IPS-NIHi7 (cell line): ENCODE data around the gene RBFOX2.

ENCODE experiments used
- DNase-seq: peaks from one replicate; pipeline ENCODE4 v3.0.0; 2012; ENCODE audit warnings: mixed read lengths; ENCODE audit errors: extremely low spot score

The RBFOX2 gene

DNA sequence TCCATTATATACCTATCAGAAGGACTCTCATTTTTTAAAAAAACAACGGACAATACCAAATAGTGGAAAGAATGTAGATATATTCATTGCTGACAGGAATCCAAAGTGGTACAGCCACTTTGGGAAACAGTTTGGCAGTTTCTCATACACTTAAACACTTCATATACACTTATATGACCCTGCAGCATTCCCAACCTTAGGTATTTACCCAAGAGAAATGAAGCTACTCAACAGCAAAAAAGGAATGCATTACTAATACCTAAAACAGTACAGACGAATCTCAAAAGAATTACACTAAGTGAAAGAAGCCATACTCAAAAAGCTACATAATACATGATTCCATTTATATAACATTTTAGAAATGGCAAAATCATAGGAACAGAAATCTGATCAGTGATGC is 51.5 kb downstream of the RBFOX2 start:
- DNase-seq, result no peak

DNA sequence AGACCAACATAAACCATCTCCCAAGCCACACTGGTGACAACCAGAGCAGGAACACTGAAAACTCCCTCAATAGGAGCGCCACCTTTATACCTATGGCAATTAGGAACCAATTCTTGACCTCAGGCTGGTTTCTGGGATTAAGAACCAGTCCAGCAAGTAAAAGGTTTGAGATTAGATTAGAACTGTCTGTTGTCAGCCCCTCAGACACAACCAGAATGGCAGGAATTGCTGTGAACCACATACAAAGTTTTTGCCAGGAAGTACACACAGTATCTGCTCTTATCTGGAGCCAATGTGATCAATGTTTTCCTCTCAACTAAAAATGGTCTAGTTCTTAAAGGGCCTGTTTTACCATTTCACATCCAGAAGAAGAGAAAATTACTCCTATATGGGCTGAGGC is 55.2 kb downstream of the RBFOX2 start:
- no peak for DNase-seq

DNA sequence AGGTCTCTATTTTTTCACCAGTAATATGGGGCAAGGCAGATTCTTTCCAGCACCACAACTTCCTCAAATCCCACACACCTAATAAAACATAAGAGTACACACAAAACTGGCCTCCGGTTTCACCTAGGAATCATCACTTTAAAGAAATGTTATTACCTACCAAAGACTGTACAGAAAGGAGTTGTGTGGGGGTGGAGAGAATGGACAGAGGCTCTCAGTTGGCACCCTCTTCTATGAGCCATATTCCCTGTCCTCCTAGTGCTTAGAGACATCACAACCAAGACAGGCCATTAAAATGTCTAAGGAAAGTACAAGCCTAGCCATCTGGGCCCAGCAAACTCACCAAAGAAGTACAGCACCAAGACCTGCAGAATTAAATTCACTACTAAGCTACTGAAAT is 56.1 kb downstream of the RBFOX2 start:
- no peak for DNase-seq

DNA sequence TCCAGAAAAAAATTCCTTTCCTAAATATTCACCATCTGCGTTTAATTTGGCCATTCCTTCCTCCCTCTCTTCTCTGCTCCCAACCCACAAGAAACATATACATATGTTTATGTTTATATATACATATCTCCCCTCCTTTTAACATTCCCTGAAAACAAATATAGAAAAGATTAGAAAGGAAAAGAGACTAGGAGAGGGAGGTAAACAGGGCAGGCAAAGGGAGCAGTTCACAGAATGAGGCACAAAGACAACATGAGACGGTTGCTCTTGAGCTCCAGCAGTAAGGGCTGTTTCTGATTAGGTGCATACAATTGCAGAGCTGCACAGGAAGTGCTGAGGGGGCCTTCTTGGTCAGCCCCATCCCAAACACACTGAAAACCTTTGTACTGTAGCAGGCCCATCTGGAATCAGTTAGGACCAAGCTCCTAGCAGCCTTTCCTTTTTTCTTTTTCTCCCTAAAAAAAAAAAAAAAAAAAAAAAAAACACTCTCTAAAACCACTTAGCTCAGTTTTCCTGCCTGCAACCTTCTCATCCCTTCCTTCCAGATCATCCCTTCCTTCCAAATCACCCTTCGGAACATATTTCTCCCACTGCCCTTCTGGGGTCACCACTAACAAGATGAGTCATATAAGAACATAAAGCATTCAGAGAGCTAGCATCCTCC is 57.0 kb downstream of the RBFOX2 start:
- DNase-seq, result no peak

DNA sequence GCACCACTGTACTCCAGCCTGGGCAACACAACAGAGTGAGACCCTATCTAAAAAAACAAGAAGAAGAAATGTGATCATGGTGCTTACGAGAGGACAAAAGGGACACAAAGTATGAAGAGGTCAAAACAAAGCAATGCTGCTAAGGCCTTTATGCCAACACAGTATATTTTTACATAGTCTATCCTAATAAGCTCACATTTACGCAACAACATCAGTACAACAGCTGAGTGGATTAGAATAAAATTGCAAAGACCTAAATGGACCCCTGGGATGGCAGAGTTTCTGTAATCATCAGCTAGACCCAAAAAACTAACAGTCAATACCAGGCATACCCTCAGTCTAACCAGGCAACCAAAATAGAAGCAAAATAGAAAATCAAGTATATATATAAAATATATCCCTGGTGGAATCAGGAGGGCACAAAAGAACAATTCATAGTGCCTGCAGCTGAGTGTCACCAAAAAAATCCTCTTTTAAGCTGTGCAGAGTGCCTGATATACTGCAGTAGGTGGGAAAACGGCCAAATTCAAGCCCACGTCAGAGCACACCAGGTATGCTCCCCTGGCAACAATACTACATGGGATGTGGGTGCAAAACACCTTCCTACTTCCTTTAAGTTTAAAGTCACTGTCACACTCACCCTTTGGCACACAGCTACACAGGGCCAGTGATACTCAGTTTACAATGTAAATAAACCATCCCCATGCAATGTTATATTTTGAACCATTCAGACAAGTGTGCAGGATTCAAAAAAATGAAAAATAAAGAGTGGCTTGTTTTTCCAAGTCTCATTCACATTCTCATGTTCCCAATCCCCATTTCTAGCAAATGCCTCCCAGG is 57.8 kb downstream of the RBFOX2 start:
- no peak for DNase-seq

DNA sequence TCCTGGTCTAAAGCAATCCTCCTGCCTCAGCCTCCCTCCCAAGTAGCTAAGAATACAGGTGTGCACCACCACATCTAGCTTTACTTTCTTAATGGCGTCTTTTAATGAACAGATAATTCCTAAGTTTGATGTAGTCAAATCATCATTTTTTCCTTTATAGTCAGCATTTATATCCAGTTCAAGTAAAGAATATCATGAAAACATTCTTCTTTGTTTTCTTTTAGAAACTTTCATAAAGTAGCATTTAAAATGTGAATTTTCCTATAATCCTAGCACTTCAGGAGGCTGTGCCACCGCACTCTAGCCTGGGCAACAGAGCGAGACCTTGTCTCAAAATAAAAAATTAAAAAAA is 61.6 kb downstream of the RBFOX2 start:
- DNase-seq, result no peak

DNA sequence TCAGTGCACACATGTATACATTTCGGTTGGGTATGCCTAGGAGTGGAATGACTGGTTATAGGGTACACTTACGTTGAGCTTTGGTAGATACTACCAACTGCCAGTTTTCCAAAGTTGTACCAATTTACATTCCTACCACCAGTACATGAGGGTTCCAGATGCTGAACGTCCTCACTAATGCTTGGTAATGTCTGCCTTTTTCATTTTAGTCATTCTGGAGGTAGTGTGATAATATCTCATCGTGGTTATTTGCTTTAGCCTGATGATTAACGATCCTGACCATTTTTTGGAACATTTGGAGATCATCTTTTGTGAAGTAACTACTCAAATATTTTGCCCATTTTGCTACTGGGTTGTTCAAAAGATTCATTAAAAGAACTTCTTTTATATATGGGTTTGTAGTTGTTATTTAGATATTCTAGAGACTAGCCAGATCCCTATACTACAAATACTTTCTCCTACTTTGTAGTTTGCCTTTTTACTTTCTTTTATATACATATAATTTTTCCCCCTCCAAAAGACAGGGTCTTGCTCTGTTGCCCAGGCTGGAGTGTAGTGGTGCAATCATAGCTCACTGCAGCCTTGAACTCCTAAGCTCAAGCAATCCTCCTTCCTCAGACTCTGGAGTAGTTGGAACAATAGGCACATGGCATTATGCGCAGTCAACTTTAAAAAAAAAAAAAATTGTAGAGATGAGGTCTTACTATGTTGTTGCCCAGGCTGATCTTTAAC is 62.1 kb downstream of the RBFOX2 start:
- no peak for DNase-seq

DNA sequence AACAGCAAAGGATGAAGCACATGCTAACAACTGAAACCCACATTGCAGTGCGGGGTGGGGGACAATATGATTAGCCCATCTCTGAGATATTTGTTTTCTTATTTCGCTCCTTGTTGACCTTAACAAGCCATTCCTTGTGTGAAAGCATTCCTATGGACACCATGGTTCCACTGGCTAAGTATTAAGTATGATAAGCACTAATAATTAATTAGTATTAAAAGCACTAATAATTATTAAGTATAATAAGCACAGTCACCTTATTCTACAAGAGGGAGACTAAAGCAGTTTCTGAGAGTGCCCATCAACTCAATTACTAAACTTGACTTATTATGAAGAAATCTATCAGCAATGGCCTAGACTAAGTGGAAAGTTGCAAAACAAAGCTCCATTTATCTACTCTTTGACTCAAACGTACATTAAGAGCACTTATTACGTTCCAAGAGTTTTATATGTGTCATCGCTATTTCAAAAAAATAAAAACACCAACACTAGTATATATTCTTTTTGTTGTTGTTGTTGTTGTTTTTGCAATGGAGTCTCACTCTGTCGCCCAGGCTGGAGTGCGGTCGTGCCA is 65.3 kb downstream of the RBFOX2 start:
- DNase-seq, result no peak

DNA sequence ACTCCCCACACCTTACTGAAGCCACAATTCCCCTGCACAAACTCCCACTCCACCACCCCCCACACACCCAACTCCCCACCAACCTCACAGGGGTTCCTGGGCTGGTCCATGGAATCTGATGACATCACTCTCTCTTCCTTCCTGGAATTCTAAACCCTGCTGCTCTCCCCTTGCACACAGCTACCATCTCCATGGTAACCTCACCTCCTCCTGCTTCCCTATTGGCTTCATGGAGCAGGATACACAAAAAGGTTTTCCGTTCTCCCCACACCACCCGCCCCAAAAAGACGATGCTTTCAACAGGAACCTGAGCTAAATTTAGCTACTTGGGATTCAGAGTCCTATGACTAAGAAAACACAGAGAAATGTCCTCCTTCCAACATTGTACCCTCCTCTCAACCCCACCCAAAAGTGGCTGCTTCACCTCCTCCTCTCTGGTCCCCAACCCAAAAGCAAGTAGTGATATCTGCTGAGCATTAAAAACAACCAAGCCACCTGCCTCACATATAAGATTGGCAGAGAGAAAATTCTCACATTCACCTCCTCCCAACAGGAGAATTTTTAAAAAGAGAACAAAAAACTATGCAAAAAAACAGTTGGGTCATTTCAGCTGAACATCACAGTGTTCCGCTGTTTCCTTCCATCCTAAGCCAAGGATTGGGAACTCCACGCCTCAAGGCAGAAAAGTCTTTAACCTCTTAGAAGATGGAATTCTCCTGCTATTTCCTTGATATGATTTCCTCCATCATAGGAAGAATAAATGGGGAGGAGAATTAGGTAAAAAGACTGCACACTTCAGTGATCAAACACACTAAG is 66.9 kb downstream of the RBFOX2 start:
- peak; percentile 90 for DNase-seq

DNA sequence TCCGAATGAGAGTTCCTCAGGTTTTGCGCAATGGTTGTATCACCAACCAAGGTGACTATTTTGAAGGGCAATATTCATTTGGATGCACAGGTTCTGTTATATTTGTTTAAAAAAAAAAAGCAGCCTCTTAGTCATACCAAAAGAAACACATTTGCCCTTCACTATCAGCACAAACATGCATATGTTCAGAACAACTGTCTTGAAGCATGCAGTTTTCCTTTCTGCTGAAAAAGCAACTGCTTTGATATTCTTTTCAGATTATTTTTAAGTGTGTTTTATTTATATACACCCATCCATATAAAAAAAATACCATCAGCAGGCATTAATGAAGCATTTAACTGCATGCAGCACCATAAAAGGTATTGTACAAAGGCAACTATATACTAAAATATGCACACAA is 67.8 kb downstream of the RBFOX2 start:
- no peak for DNase-seq

DNA sequence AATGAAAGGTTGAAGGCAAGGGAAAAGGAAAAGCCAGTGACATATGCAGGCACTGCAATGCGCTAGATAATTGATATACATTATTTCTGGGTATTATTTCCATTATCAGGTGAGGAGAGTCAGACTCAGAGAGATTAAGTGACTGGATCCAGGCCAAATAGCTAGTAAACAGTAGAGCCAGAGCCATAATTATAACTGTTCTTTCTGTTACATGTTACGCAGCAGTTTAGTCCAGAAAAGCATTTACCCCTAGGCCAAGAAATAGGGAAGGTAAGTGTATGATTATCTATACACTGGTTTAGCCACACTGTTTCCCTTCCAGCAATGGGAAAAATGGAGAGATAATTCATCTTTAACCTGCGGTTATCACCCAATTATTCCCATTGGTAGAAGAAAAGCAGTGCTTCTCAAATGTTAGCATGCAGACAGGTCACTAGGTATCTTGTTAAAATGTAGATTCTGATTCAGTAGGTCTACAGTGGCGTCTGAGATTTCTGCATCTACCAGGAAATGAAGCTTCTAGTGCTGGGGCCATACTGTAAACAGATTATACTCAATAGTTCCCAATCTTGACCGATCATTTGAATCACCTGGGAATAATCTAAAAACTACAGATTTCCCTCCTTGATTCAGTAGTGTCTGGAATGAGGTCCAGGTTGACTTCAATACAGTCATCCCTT is 69.4 kb downstream of the RBFOX2 start:
- DNase-seq, result no peak

DNA sequence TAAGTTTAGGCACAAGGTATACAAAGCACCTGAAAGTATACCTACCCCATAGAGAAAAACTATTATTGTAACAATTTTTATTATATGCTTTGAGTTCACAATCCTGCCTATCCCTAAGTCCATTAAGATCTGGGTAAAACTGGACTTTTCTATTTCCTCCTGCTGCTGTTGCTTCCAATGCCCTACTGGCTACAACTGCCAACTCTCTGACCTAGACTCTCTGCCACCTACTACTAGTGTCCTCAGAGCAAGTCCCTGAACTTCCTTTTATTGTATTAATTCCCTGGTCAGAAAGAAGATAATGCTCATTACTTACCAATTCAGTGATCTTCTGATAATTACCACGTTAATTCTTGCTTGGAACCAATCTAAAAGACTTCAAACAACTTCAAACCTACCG is 70.3 kb downstream of the RBFOX2 start:
- no peak for DNase-seq

DNA sequence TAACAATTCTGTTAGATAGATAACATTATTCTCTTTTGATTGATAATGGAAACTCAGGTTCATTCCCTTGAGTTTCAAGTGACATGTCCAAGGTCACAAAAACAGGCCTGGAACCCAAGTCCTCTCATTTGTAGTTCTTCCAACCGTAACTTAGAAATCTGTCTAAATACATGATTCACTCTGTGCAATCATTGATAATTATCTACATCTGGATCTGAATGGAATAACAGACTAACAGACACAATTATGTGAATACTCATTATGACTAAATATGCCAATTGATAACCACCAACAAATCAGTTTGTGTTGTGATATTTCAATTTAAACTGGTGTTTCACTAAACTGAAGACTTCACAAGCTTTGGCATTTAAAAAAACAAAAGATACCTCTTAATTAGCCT is 71.0 kb downstream of the RBFOX2 start:
- DNase-seq, result no peak

DNA sequence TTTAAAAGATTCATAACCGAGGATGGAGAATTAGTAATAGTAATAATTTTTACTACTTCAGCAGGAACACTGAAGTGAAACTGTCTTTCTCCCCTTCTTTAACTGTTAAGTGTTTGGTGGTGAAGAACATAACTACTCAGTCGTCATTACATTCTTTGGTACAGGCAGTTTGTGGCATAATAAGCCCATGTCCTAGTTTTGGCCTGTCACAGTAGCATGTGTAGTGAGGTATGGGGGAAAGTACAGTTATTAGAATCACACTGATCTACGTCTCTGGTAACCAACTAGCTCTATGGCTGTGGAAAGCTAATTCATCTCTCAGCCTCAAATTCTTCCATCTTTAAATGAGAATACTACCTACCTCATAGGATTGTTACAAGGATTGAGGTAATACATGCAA is 71.8 kb downstream of the RBFOX2 start:
- no peak for DNase-seq

DNA sequence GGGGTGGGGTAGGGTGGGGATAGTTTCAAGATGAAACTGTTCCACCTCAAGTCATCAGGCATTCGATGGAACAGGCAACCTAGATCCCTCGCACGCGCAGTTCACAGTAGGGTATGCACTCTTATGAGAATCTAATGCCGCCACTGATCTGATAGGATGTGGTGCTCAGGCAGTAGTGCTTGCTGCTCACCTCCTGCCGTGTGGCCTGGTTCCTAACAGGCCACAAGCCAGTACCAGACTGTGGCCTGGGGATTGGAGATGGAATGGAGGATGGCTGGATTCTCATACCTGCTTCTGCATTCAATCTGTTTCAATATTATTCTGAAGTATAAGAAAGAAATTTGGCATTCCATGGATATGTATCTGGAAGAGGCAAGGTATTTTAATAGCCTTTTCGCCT is 73.1 kb downstream of the RBFOX2 start:
- no peak for DNase-seq

DNA sequence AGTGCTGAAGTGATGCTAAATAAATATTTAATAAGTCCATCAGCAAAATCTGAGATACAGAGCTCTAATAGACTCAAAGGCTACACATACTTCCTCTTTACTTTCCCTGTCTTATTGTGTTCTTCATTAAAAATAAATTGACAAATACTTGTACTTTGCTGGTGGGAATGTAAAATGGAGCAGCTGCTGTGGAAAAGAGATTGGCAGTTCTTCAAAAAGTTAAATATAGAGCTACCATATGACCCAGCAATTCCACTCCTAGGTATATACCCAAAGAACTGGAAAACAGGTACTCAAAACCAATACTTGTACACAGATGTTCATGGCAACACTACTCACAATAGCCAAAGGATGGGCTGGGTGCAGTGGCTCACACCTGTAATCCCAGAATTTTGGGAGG is 76.0 kb downstream of the RBFOX2 start:
- no peak for DNase-seq

DNA sequence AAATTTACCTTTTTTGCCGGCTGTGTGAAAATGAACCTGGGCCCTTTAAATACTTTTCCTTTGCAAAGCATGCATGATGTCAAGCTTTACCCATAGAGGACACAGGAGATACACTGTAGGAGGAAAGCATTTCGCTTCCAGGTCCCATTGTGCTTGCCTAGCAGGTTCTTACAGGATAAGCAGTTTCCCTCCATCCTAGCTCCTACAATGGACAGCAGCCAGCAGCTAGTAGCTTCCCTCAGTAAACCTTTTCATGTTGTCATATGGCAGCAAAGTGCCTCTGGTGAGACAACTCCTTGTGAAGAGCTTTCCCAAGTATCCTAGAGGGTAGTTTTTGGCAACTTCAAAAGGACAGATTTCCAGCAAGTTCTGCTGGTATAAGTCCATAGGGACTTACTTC is 78.4 kb downstream of the RBFOX2 start:
- peak; percentile 32 for DNase-seq

DNA sequence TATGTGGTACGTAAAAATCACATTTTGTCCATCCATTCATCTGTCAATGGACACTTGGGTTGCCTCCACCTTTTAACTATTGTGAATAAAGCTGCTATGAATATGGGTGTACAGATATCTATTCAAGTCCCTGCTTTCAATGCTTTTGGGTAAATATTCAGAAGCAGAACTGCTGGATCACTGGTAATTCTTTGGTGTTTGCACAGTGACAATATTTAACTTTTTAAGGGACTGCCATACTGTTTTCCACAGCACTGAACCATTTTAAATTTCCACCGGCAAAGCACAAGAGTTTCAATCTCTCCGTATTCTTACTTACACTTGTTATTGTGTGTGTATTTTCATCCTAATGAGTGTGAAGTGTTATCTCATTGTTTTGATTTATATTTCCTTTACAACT is 79.4 kb downstream of the RBFOX2 start:
- DNase-seq, result no peak

DNA sequence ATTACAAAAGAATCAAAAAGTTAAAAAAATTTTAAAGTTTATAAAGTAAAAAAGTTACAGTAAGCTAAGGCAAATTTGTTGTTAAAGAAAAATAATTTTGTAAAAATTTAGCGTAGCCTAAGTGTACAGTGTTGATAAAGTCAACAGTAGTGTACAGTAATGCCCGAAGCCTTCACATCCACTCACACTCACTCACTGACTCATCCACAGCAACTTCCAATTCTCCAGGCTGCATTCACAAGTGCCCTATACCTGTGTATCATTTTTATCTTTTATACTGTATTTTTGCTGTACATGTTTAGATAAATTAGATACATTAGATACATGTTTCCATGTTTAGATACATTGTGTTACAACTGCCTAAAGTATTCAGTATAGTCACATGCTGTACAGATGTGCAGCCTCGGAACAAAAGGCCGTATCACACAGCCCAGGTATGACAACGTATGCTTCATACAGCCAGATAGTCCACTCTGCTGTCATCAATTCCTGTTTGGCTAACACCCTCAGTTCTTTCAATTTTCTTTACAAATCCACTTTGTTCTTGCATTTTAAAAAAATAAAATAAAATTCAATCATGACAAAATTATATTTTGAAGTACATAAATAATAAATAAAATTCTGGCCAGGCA is 80.7 kb downstream of the RBFOX2 start:
- DNase-seq, result no peak

DNA sequence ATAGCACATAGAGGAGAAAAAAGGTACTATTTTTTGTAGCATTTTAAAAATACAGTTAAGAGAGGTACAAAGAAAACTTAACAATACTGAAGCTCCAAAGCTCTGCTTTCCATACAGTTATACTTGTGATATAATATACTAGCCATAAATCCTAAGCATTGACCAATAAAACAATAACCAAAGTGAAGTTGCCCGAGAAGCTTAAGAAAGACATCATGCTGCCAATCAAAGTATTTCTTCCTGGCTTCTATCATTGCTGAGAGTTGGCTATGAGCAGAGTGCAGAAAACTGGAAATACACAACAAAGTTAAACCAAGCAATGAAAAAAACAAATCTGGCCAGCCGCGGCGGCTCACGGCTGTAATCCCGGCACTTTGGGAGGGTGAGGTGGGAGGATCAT is 84.2 kb downstream of the RBFOX2 start:
- no peak for DNase-seq

DNA sequence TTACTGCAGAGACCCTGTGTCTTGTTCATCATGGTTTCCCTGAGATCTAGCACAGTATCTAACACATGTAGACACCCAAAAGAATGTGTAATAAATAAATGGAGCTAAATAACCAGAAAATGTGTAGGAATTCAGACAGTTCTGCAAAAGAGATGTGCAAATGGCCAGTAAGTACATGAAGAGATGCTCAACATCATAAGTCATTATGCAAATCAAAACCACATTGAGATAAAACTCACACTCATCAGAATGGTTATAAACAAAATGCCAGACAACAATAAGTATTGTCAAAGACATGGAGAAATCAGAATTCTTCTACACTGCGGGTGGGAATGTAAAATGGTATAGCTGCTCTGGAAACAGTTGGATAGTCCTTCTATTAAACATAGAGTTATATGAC is 88.5 kb downstream of the RBFOX2 start:
- DNase-seq, result no peak
